Osteocyte (in vitro differentiated cells): ENCODE measurements around the gene FOXD3. TPM values are rescaled to one million over a fixed set of nuclear protein-coding genes. Genes with fewer than 3 reads are reported as not detected.

Experiments used
- DNase-seq: peaks from one replicate; pipeline ENCODE4 v3.0.0; 2021; ENCODE audit warnings: mixed read lengths; ENCODE audit not compliant: unreplicated experiment; ENCODE audit errors: extremely low spot score
- H3K27ac Mint-ChIP-seq: one replicate; pipeline ENCODE4 v1.8.0; 2021; ENCODE audit warnings: mild to moderate bottlenecking, mixed read lengths; ENCODE audit not compliant: unreplicated experiment
- H3K27me3 Mint-ChIP-seq: one replicate; pipeline ENCODE4 v1.8.0; 2021; ENCODE audit warnings: mixed read lengths; ENCODE audit not compliant: unreplicated experiment
- H3K36me3 Mint-ChIP-seq: one replicate; pipeline ENCODE4 v1.8.0; 2021; ENCODE audit warnings: mixed read lengths; ENCODE audit not compliant: unreplicated experiment
- H3K4me1 Mint-ChIP-seq: one replicate; pipeline ENCODE4 v1.8.0; 2021; ENCODE audit warnings: mixed read lengths; ENCODE audit not compliant: unreplicated experiment
- H3K4me3 Mint-ChIP-seq: one replicate; pipeline ENCODE4 v1.8.0; 2021; ENCODE audit warnings: mild to moderate bottlenecking, moderate library complexity, mixed read lengths; ENCODE audit not compliant: unreplicated experiment
- H3K9me3 Mint-ChIP-seq: one replicate; pipeline ENCODE4 v1.8.0; 2021; ENCODE audit warnings: mixed read lengths; ENCODE audit not compliant: unreplicated experiment
- CTCF ChIP-seq: fragments of 200-600 bp; sonication (generic); IDR thresholded peaks from 2 replicates; pipeline ENCODE4 v1.5.0; 2021; ENCODE audit warnings: antibody characterized with exemption, mild to moderate bottlenecking, moderate library complexity
- total RNA-seq: library from RNA; stranded (reverse); gene quantifications from 2 replicates; pipeline ENCODE4 v1.2.1, GENCODE V29; 2021

Gene FOXD3
- total RNA-seq, 1 donor from 2014 or later: not detected

GRCh38 chr1:63321785-63322113, 618 bp upstream of the FOXD3 start:
- Mint-ChIP-seq H3K36me3 (peaks cover 10% of the 10 kb centered on the region), H3K9me3 (peaks cover 6% of the 10 kb centered on the region), H3K27ac (no peak overlapping the region), H3K4me3 (peak overlapping the region; percentile 72), H3K27me3 (peaks cover 73% of the 10 kb centered on the region), H3K4me1 (peaks cover 26% of the 10 kb centered on the region)
- no peak for TF ChIP-seq CTCF
- DNase-seq: no peak

- H3K27ac Mint-ChIP-seq: no peak overlapping the region
- H3K4me3 Mint-ChIP-seq: peak overlapping the region; percentile 63
- peaks cover 80% of the 10 kb centered on the region for H3K27me3 Mint-ChIP-seq
- H3K9me3 Mint-ChIP-seq: peaks cover 6% of the 10 kb centered on the region
- no peak for DNase-seq
- peaks cover 23% of the 10 kb centered on the region for H3K4me1 Mint-ChIP-seq
- H3K36me3 Mint-ChIP-seq: peaks cover 8% of the 10 kb centered on the region
- no peak for TF ChIP-seq CTCF
These were observed 837 bp downstream of the FOXD3 start for GRCh38 chr1:63322944-63323864.

- Mint-ChIP-seq H3K27me3 (peaks cover 78% of the 10 kb centered on the region), H3K36me3 (peaks cover 8% of the 10 kb centered on the region), H3K4me3 (peak overlapping the region; percentile 71), H3K9me3 (peaks cover 3% of the 10 kb centered on the region), H3K27ac (no peak overlapping the region), H3K4me1 (peaks cover 23% of the 10 kb centered on the region)
- no peak for TF ChIP-seq CTCF
- DNase-seq: no peak
These were observed 1.8 kb downstream of the FOXD3 start for GRCh38 chr1:63323865-63324778.

GRCh38 chr1:63324779-63325119, 2.4 kb downstream of the FOXD3 start:
- H3K9me3 Mint-ChIP-seq: no peaks in the 10 kb centered on the region
- no peak overlapping the region for H3K27ac Mint-ChIP-seq
- TF ChIP-seq CTCF: no peak
- peaks cover 7% of the 10 kb centered on the region for H3K36me3 Mint-ChIP-seq
- H3K4me1 Mint-ChIP-seq: peaks cover 23% of the 10 kb centered on the region
- peak overlapping the region; percentile 71 for H3K4me3 Mint-ChIP-seq
- no peak for DNase-seq
- peaks cover 76% of the 10 kb centered on the region for H3K27me3 Mint-ChIP-seq
